ENCODE data around the gene UVRAG.

GRCh38 chr11:75874684-75875341 is 59.8 kb downstream of the UVRAG start:
- TF ChIP-seq EP300 (IDR thresholded peaks at IDR 0.05) (no peak), POLR2A (IDR thresholded peaks at IDR 0.05) (no peak)

All from upper lobe of left lung (tissue), 4 donors.